NCI-H1105 treated with DMSO at 0.1 percent for 48 hours (cell line): Measurements from ENCODE around the gene SAPCD2.

Experiments
- DNase-seq: peaks from one replicate; lab custom pipeline; 2025; lab: John Stamatoyannopoulos, UW

The SAPCD2 gene

GRCh38 chr9:137107312-137107921, 37.1 kb upstream of the SAPCD2 start:
- no peak for DNase-seq

GRCh38 chr9:137106662-137107250, 36.4 kb upstream of the SAPCD2 start:
- DNase-seq, result no peak

- no peak for DNase-seq
Measured at GRCh38 chr9:137105814-137106661, 35.7 kb upstream of the SAPCD2 start.

GRCh38 chr9:137103206-137103999, 33.0 kb upstream of the SAPCD2 start:
- DNase-seq, result no peak

GRCh38 chr9:137099231-137099630, 28.9 kb upstream of the SAPCD2 start:
- no peak for DNase-seq

- no peak for DNase-seq
Measured at GRCh38 chr9:137097761-137098462, 27.6 kb upstream of the SAPCD2 start.

GRCh38 chr9:137096785-137097546, 26.6 kb upstream of the SAPCD2 start:
- no peak for DNase-seq

- DNase-seq, result no peak
Measured at GRCh38 chr9:137095664-137096517, 25.5 kb upstream of the SAPCD2 start.

- DNase-seq, result no peak
Measured at GRCh38 chr9:137089232-137089947, 19.0 kb upstream of the SAPCD2 start.

GRCh38 chr9:137088121-137088520, 17.8 kb upstream of the SAPCD2 start:
- DNase-seq, result no peak

- DNase-seq, result no peak
Measured at GRCh38 chr9:137087409-137087925, 17.1 kb upstream of the SAPCD2 start.

- DNase-seq, result peak; percentile 96
Measured at GRCh38 chr9:137086531-137087408, 16.4 kb upstream of the SAPCD2 start, which contains the start of gene MAN1B1. Gene MAN1B1, plus strand, starts transcription at chr9:137086985. Its CDS starts 15 bp downstream, at chr9:137087000.

- DNase-seq, result no peak
Measured at GRCh38 chr9:137085920-137086530, 15.7 kb upstream of the SAPCD2 start.

- DNase-seq, result no peak
Measured at GRCh38 chr9:137084526-137084925, 14.2 kb upstream of the SAPCD2 start.

GRCh38 chr9:137083394-137084004, 13.1 kb upstream of the SAPCD2 start:
- no peak for DNase-seq

- DNase-seq, result no peak
Measured at GRCh38 chr9:137082925-137083290, 12.6 kb upstream of the SAPCD2 start.
